SK-N-SH (cell line): ENCODE measurements around the gene IL12B. TPM values are rescaled to one million over a fixed set of nuclear protein-coding genes. Genes with fewer than 3 reads are reported as not detected.

Source experiments
- CTCF ChIA-PET: fragments of 300-600, 350-600 bp; formaldehyde crosslinking; extraction: SDS; loops from one replicate; lab custom pipeline; 2021; lab: Yijun Ruan, JAX
- POLR2A ChIA-PET: fragments of 350-600 bp; sonication (Branson Sonifier 250); formaldehyde crosslinking; extraction: SDS; loops from one replicate; lab custom pipeline; 2020; ENCODE audit warnings: antibody characterized with exemption, inconsistent platforms; lab: Yijun Ruan, JAX
- DNase-seq: peaks from one replicate; pipeline ENCODE4 v3.0.0; 2012
- H2AFZ ChIP-seq: fragments of 200-600 bp; sonication (generic); 2 replicates; pipeline ENCODE4 v1.8.1; 2016; ENCODE audit warnings: antibody characterized with exemption, mild to moderate bottlenecking, low read depth
- H3F3A ChIP-seq: fragments of 200-600 bp; sonication (generic); replicated peaks from 2 replicates; pipeline ENCODE3; 2016; ENCODE audit warnings: antibody characterized with exemption, mild to moderate bottlenecking; ENCODE audit not compliant: insufficient read depth
- H3K27ac ChIP-seq, 2 experiments: fragments of 200-500 bp in 1 of 2; fragments of 200-600 bp in 1 of 2; sonication (Bioruptor generic) in 1 of 2; sonication (generic), shearing (Covaris generic) in 1 of 2; 2 replicates each; pipeline versions ENCODE4 v1.5.1 to v1.6.1; 2014 to 2016; ENCODE audit warnings: low read depth in 2 of 2, inconsistent platforms in 1 of 2, low read length in 1 of 2, mild to moderate bottlenecking in 1 of 2, mixed read lengths in 1 of 2
- H3K27me3 ChIP-seq: fragments of 200-600 bp; sonication (generic), shearing (Covaris generic); 2 replicates; pipeline ENCODE4 v1.6.1; 2016; ENCODE audit warnings: mixed run types; ENCODE audit not compliant: insufficient read depth
- H3K36me3 ChIP-seq, 2 experiments: fragments of 200-500 bp in 1 of 2; fragments of 200-600 bp in 1 of 2; sonication (Bioruptor generic) in 1 of 2; sonication (generic) in 1 of 2; replicated peaks in 1 of 2; 2 replicates each; pipeline versions ENCODE3 to v1.5.1; 2014 to 2016; ENCODE audit warnings: low read length in 1 of 2, mild to moderate bottlenecking in 1 of 2; ENCODE audit not compliant: insufficient read depth in 2 of 2, control insufficient read depth in 1 of 2
- H3K4me1 ChIP-seq, 2 experiments: fragments of 200-500 bp in 1 of 2; fragments of 200-600 bp in 1 of 2; sonication (Bioruptor generic) in 1 of 2; sonication (generic), shearing (Covaris generic) in 1 of 2; 2 replicates each; pipeline versions ENCODE4 v1.5.1 to v1.6.1; 2014 to 2016; ENCODE audit warnings: low read depth in 1 of 2, low read length in 1 of 2, mixed run types in 1 of 2; ENCODE audit not compliant: insufficient read depth in 2 of 2, control insufficient read depth in 1 of 2
- H3K4me2 ChIP-seq: fragments of 200-600 bp; sonication (generic), shearing (Covaris generic); 2 replicates; pipeline ENCODE4 v1.6.1; 2017; ENCODE audit warnings: mixed run types
- H3K4me3 ChIP-seq, 2 experiments: fragments of 200-500 bp in 1 of 2; fragments of 200-600 bp in 1 of 2; sonication (Bioruptor generic) in 1 of 2; sonication (generic), shearing (Covaris generic) in 1 of 2; 2 replicates each; pipeline versions ENCODE4 v1.5.1 to v1.8.1; 2014 to 2016; ENCODE audit warnings: low read depth in 2 of 2, inconsistent platforms in 1 of 2, low read length in 1 of 2, mild to moderate bottlenecking in 1 of 2, mixed read lengths in 1 of 2, moderate library complexity in 1 of 2
- H3K79me2 ChIP-seq: fragments of 200-600 bp; sonication (generic); 2 replicates; pipeline ENCODE4 v1.8.1; 2017; ENCODE audit warnings: mild to moderate bottlenecking; ENCODE audit not compliant: insufficient read depth
- H3K9ac ChIP-seq: fragments of 200-600 bp; sonication (generic); 2 replicates; pipeline ENCODE4 v1.6.1; 2017; ENCODE audit warnings: mixed run types
- H3K9me2 ChIP-seq: fragments of 200-600 bp; sonication (generic); 2 replicates; pipeline ENCODE4 v1.6.1; 2017; ENCODE audit warnings: mixed run types
- H3K9me3 ChIP-seq: fragments of 200-600 bp; sonication (generic); 2 replicates; pipeline ENCODE4 v1.6.1; 2017; ENCODE audit warnings: mixed run types, mild to moderate bottlenecking, moderate library complexity
- H4K20me1 ChIP-seq: fragments of 200-600 bp; sonication (generic); 2 replicates; pipeline ENCODE4 v1.6.1; 2017; ENCODE audit warnings: mild to moderate bottlenecking, mixed run types; ENCODE audit not compliant: insufficient read depth
- ELF1 ChIP-seq: IDR thresholded peaks from 2 replicates; pipeline ENCODE4 v1.4.0; 2012
- EP300 ChIP-seq, 2 experiments: IDR thresholded peaks; 2 replicates each; pipeline versions ENCODE4 v1.4.0 to v1.6.1; 2012; ENCODE audit warnings: borderline replicate concordance in 1 of 2, low read depth in 1 of 2, low read length in 1 of 2
- EZH2phosphoT487 ChIP-seq: fragments of 200-600 bp; sonication (generic); IDR thresholded peaks from 2 replicates; pipeline ENCODE4 v1.6.1; 2017; ENCODE audit warnings: low read depth, mixed run types, mild to moderate bottlenecking, antibody characterized with exemption, moderate library complexity, borderline replicate concordance
- FOSL2 ChIP-seq: IDR thresholded peaks from 2 replicates; pipeline ENCODE4 v1.4.0; 2012; ENCODE audit warnings: low read depth, mild to moderate bottlenecking, moderate library complexity, borderline replicate concordance
- GATA2 ChIP-seq: sonication (generic); formaldehyde crosslinking; IDR thresholded peaks from 2 replicates; pipeline ENCODE4 v1.5.0; 2020; ENCODE audit warnings: mild to moderate bottlenecking, missing genetic modification reagents
- MAX ChIP-seq: IDR thresholded peaks from 2 replicates; pipeline ENCODE4 v1.4.0; 2012; ENCODE audit warnings: low read depth
- MXI1 ChIP-seq: IDR thresholded peaks from 2 replicates; pipeline ENCODE4 v1.6.1; 2012; ENCODE audit warnings: mild to moderate bottlenecking, low read depth, low read length, improper control_type of control experiment
- POLR2AphosphoS5 ChIP-seq: IDR thresholded peaks from 2 replicates; pipeline ENCODE4 v1.6.1; 2012; ENCODE audit warnings: low read depth, low read length
- RFX5 ChIP-seq: IDR thresholded peaks from 2 replicates; pipeline ENCODE4 v1.6.1; 2012; ENCODE audit warnings: mild to moderate bottlenecking, improper control_type of control experiment, low read length
- SIN3A ChIP-seq: IDR thresholded peaks from 2 replicates; pipeline ENCODE4 v1.6.1; 2012; ENCODE audit warnings: low read depth, mild to moderate bottlenecking, low read length, moderate library complexity, borderline replicate concordance
- USF1 ChIP-seq: IDR thresholded peaks from 2 replicates; pipeline ENCODE4 v1.4.0; 2012; ENCODE audit warnings: low read depth, borderline replicate concordance
- USF2 ChIP-seq: fragments of 150-350 bp; IDR thresholded peaks from 2 replicates; pipeline ENCODE4 v1.6.1; 2017; ENCODE audit warnings: antibody characterized with exemption, low read length, low read depth, borderline replicate concordance
- YY1 ChIP-seq: IDR thresholded peaks from 2 replicates; pipeline ENCODE4 v1.4.0; 2012; ENCODE audit warnings: low read depth, mild to moderate bottlenecking
- ZBTB33 ChIP-seq: IDR thresholded peaks from 2 replicates; pipeline ENCODE4 v1.4.0; 2012; ENCODE audit warnings: low read depth, borderline replicate concordance
- whole genome bisulfite sequencing: methylation state at CpG from one replicate; pipeline ENCODE4 v1.1.6; 2017; ENCODE audit warnings: low lambda C conversion rate; 5-methylcytosine and 5-hydroxymethylcytosine counted together
- polyA plus RNA-seq, 3 experiments: library from polyadenylated mRNA; depleted of rRNA; stranded (reverse); fragments of >200 nt; gene quantifications; 2 replicates each; pipeline ENCODE4 v1.2.3, GENCODE V29; 2012

The IL12B gene
- polyA plus RNA-seq, 1 of the 3 experiments (the other 2 are of a cell fraction) = not detected

- WGBS = 88% methylated on average over 8 of the region's 8 CpGs
- no peak for TF ChIP-seq FOSL2
- no peak for TF ChIP-seq MXI1
- no peak for TF ChIP-seq POLR2AphosphoS5
- no peak for TF ChIP-seq MAX
- no peak for TF ChIP-seq GATA2
- TF ChIP-seq YY1 = no peak
- TF ChIP-seq EZH2phosphoT487 = no peak
- TF ChIP-seq USF2 = no peak
- TF ChIP-seq ELF1 = no peak
- no peak for TF ChIP-seq SIN3A
- no peak for TF ChIP-seq USF1
- TF ChIP-seq RFX5 = no peak
- TF ChIP-seq EP300 (IDR thresholded peaks at IDR 0.05; ENCODE audit: borderline replicate concordance in 1 of 2, low read depth in 1 of 2, low read length in 1 of 2) = no peak
- no peak for TF ChIP-seq ZBTB33
- Histone ChIP-seq H3K36me3 (no peaks in the 10 kb centered on the region), H3K9ac (no peak overlapping the region), H3K27ac (no peak overlapping the region), H3K79me2 (no peaks in the 10 kb centered on the region), H4K20me1 (no peaks in the 10 kb centered on the region), H3K4me3 (no peak overlapping the region), H3K27me3 (no peaks in the 10 kb centered on the region; the same call in 1 of the 2 replicates), H3K4me2 (no peak overlapping the region), H3F3A (no peaks in the 10 kb centered on the region), H3K9me3 (no peaks in the 10 kb centered on the region), H3K9me2 (no peaks in the 10 kb centered on the region), H3K4me1 (no peaks in the 10 kb centered on the region; a peak in 1 of 4 replicates), H2AFZ (no peak overlapping the region)
- ChIA-PET POLR2A (no interaction called here), CTCF (interaction anchor here (0.9 to 3.1 kb wide), 5 partner anchors 12 to 714 kb away, joined by 3 to 14 read pairs (median 6); no protein-coding TSS in a partner anchor)
- no peak for DNase-seq
These were observed 20.4 kb downstream of the IL12B start for GRCh38 chr5:159309689-159310433.
